Stimulated activated CD8-positive, alpha-beta memory T cell treated with anti-CD3 and anti-CD28 coated beads, Interleukin-4, amount 100 ng/mL, for 24 hours (primary cell): ENCODE data around the gene ANKS1B.
"Not testable (repeated sequence)": the region's sequence is repeated elsewhere in the genome, so short reads cannot be mapped to it uniquely, and the experiment has no call there.

Source experiments
- DNase-seq: peaks from one replicate; pipeline ENCODE4 v3.0.0-alpha.2; 2020; ENCODE audit warnings: low read depth

ANKS1B gene

GRCh38 chr12:99704036-99704435 lies 280.7 kb downstream of the ANKS1B start:
- no peak for DNase-seq

- no peak for DNase-seq
These were observed 284.7 kb downstream of the ANKS1B start for GRCh38 chr12:99700032-99700431.

- DNase-seq = no peak
These were observed 289.7 kb downstream of the ANKS1B start for GRCh38 chr12:99695050-99695449.

- DNase-seq = no peak
These were observed 298.6 kb downstream of the ANKS1B start for GRCh38 chr12:99686142-99686541.

- no peak for DNase-seq
These were observed 304.5 kb downstream of the ANKS1B start for GRCh38 chr12:99680276-99680675.

GRCh38 chr12:99670635-99671034 lies 314.1 kb downstream of the ANKS1B start:
- no peak for DNase-seq

GRCh38 chr12:99658671-99659349 lies 325.9 kb downstream of the ANKS1B start:
- DNase-seq = no peak

GRCh38 chr12:99649551-99649950 lies 335.2 kb downstream of the ANKS1B start:
- no peak for DNase-seq

- DNase-seq = no peak
These were observed 336.6 kb downstream of the ANKS1B start for GRCh38 chr12:99648183-99648582.

GRCh38 chr12:99647453-99647852 lies 337.3 kb downstream of the ANKS1B start, which contains the start of gene GARIN6:
TSS of gene GARIN6 (plus strand) at chr12:99647753. CDS start at chr12:99648175, 422 bp downstream.
- no peak for DNase-seq

- DNase-seq = no peak
These were observed 340.1 kb downstream of the ANKS1B start for GRCh38 chr12:99644629-99645028.

- no peak for DNase-seq
These were observed 357.3 kb downstream of the ANKS1B start for GRCh38 chr12:99627459-99627858.

GRCh38 chr12:99624591-99624990 lies 360.1 kb downstream of the ANKS1B start:
- not testable (repeated sequence) for DNase-seq

GRCh38 chr12:99620159-99620479 lies 364.6 kb downstream of the ANKS1B start:
- no peak for DNase-seq

GRCh38 chr12:99619389-99620158 lies 365.2 kb downstream of the ANKS1B start:
- no peak for DNase-seq

- DNase-seq = no peak
These were observed 366.1 kb downstream of the ANKS1B start for GRCh38 chr12:99618657-99619056.

GRCh38 chr12:99611599-99611998 lies 373.1 kb downstream of the ANKS1B start:
- no peak for DNase-seq

- DNase-seq = no peak
These were observed 373.6 kb downstream of the ANKS1B start for GRCh38 chr12:99611117-99611516.

GRCh38 chr12:99609455-99610181 lies 375.1 kb downstream of the ANKS1B start:
- no peak for DNase-seq

GRCh38 chr12:99600388-99600787 lies 384.3 kb downstream of the ANKS1B start:
- no peak for DNase-seq

GRCh38 chr12:99598785-99599184 lies 386.0 kb downstream of the ANKS1B start:
- DNase-seq = no peak

- no peak for DNase-seq
These were observed 388.0 kb downstream of the ANKS1B start for GRCh38 chr12:99596762-99597161.

- not testable (repeated sequence) for DNase-seq
These were observed 407.6 kb downstream of the ANKS1B start for GRCh38 chr12:99577125-99577524.
